HepG2 (cell line): Measurements from ENCODE around the gene NTF3. TPM values are rescaled to one million over a fixed set of nuclear protein-coding genes. Genes with fewer than 3 reads are reported as not detected.

Source experiments
- ATAC-seq: fragments of 200-7000 bp; cut with Tn5 transposase; 3 replicates; pipeline ENCODE4 v1.9.1; 2020; ENCODE audit warnings: mild to moderate bottlenecking, moderate library complexity
- BruUV-seq: library from RNA; stranded (reverse); fragments of 400-500 nt; replicated peaks from 2 replicates; lab custom pipeline; 2021; lab: Mats Ljungman, UMichigan
- CTCF ChIA-PET: fragments of 300-600 bp; formaldehyde crosslinking; extraction: SDS; loops from one replicate; lab custom pipeline; 2021; ENCODE audit warnings: low total read pairs, inconsistent platforms, low intra/inter-chr PET ratio; lab: Yijun Ruan, JAX
- POLR2A ChIA-PET: fragments of 350-600 bp; sonication (Branson Sonifier 250); formaldehyde crosslinking; loops from one replicate; lab custom pipeline; 2020; ENCODE audit warnings: antibody characterized with exemption, inconsistent platforms; lab: Yijun Ruan, JAX
- DNase-seq: peaks from one replicate; pipeline ENCODE4 v3.0.0-alpha.2; 2015; ENCODE audit warnings: low spot score
- FAIRE-seq: peaks from 3 replicates; lab custom pipeline; 2011; peaks lifted over from hg19 to GRCh38; lab: Jason Lieb, UNC
- H2AFZ ChIP-seq: one replicate; pipeline ENCODE4 v1.6.1; 2011; ENCODE audit warnings: low read length, inconsistent platforms
- H3K27ac ChIP-seq: fragments of 300-600 bp; 3 replicates; pipeline ENCODE4 v1.8.0; 2011; ENCODE audit warnings: mixed run types, mild to moderate bottlenecking, mixed read lengths, low read length, inconsistent platforms; ENCODE audit not compliant: insufficient read depth; ENCODE audit errors: extremely low read length
- H3K27me3 ChIP-seq, 2 experiments: fragments of 200-600 bp in 1 of 2; 2 replicates in 1 of 2; 3 replicates in 1 of 2; pipeline versions ENCODE4 v1.6.0 to v1.8.0; 2011; ENCODE audit warnings: low read length in 2 of 2, mild to moderate bottlenecking in 2 of 2, moderate library complexity in 2 of 2, inconsistent platforms in 1 of 2; ENCODE audit not compliant: insufficient read depth in 2 of 2, control insufficient read depth in 1 of 2
- H3K36me3 ChIP-seq, 2 experiments: fragments of 200-600 bp in 1 of 2; replicated peaks in 1 of 2; 2 replicates in 1 of 2; 3 replicates in 1 of 2; pipeline versions ENCODE4 v1.5.1 to v1.8.0; 2011; ENCODE audit warnings: low read length in 2 of 2, inconsistent platforms in 1 of 2; ENCODE audit not compliant: insufficient read depth in 2 of 2, control insufficient read depth in 1 of 2
- H3K4me1 ChIP-seq: 2 replicates; pipeline ENCODE4 v1.5.1; 2012; ENCODE audit warnings: low read length, inconsistent platforms; ENCODE audit not compliant: insufficient read depth
- H3K4me2 ChIP-seq: 2 replicates; pipeline ENCODE4 v1.6.0; 2011; ENCODE audit warnings: low read depth, low read length, inconsistent platforms
- H3K4me3 ChIP-seq, 3 experiments: fragments of 200-600 bp in 1 of 3; sonication (generic), shearing (Covaris generic) in 1 of 3; replicated peaks in 1 of 3; 2 replicates each; pipeline ENCODE4 v1.5.1; 2011 to 2016; ENCODE audit warnings: low read length in 3 of 3, inconsistent platforms in 2 of 3, low read depth in 2 of 3, mild to moderate bottlenecking in 2 of 3, control low read depth in 1 of 3, mixed read lengths in 1 of 3; ENCODE audit not compliant: insufficient read depth in 1 of 3
- H3K79me2 ChIP-seq: one replicate; pipeline ENCODE4 v1.6.1; 2011; ENCODE audit warnings: low read length, inconsistent platforms; ENCODE audit not compliant: insufficient read depth
- H3K9ac ChIP-seq: 2 replicates; pipeline ENCODE4 v1.6.0; 2011; ENCODE audit warnings: mild to moderate bottlenecking, low read depth, low read length, inconsistent platforms; ENCODE audit not compliant: insufficient read depth
- H3K9me3 ChIP-seq: 2 replicates; pipeline ENCODE4 v1.5.1; 2012; ENCODE audit warnings: mild to moderate bottlenecking, low read length
- H4K20me1 ChIP-seq: 2 replicates; pipeline ENCODE4 v1.6.0; 2011; ENCODE audit warnings: inconsistent platforms, mild to moderate bottlenecking, low read length, moderate library complexity; ENCODE audit not compliant: insufficient read depth
- BHLHE40 ChIP-seq: IDR thresholded peaks from 2 replicates; pipeline ENCODE4 v1.6.1; 2011; ENCODE audit warnings: low read length, improper control_type of control experiment
- CC2D1A ChIP-seq: sonication (generic); formaldehyde crosslinking; IDR thresholded peaks from 2 replicates; pipeline ENCODE4 v1.8.1; 2023; ENCODE audit warnings: mild to moderate bottlenecking, missing genetic modification reagents
- DNMT3B ChIP-seq: conservative IDR thresholded peaks from 2 replicates; pipeline ENCODE4 v1.6.1; 2016; ENCODE audit warnings: missing biosample characterization, control low read depth
- ETV5 ChIP-seq: IDR thresholded peaks from 2 replicates; pipeline ENCODE4 v1.6.1; 2018; ENCODE audit warnings: missing biosample characterization, missing genetic modification reagents, inconsistent platforms, borderline replicate concordance
- IKZF5 ChIP-seq: IDR thresholded peaks from 2 replicates; pipeline ENCODE4 v1.6.1; 2018; ENCODE audit warnings: missing genetic modification reagents, mild to moderate bottlenecking, missing compliant biosample characterization
- MTA1 ChIP-seq: sonication (generic); formaldehyde crosslinking; IDR thresholded peaks from 2 replicates; pipeline ENCODE4 v1.4.0; 2020; ENCODE audit warnings: missing genetic modification reagents, mild to moderate bottlenecking, borderline replicate concordance
- SAP130 ChIP-seq: IDR thresholded peaks from 2 replicates; pipeline ENCODE4 v1.6.1; 2016; ENCODE audit warnings: low read depth
- TBP ChIP-seq: sonication (generic); formaldehyde crosslinking; IDR thresholded peaks from 2 replicates; pipeline ENCODE4 v1.5.0; 2020; ENCODE audit warnings: missing genetic modification reagents
- ZFP90 ChIP-seq: sonication (generic); formaldehyde crosslinking; IDR thresholded peaks from 2 replicates; pipeline ENCODE4 v1.8.0; 2022; ENCODE audit warnings: missing genetic modification reagents, mild to moderate bottlenecking, inconsistent platforms, borderline replicate concordance
- ZNF343 ChIP-seq: sonication (generic); formaldehyde crosslinking; IDR thresholded peaks from 2 replicates; pipeline ENCODE4 v1.4.0; 2020; ENCODE audit warnings: mild to moderate bottlenecking, missing genetic modification reagents
- ZNF382 ChIP-seq: sonication (generic); formaldehyde crosslinking; IDR thresholded peaks from 2 replicates; pipeline ENCODE4 v1.5.0; 2020; ENCODE audit warnings: missing genetic modification reagents, mild to moderate bottlenecking, borderline replicate concordance
- ZNF432 ChIP-seq: sonication (generic); formaldehyde crosslinking; IDR thresholded peaks from 2 replicates; pipeline ENCODE4 v1.5.0; 2020; ENCODE audit warnings: missing genetic modification reagents, mild to moderate bottlenecking, borderline replicate concordance
- ZNF501 ChIP-seq: sonication (generic); formaldehyde crosslinking; IDR thresholded peaks from 2 replicates; pipeline ENCODE4 v1.5.1; 2020; ENCODE audit warnings: mild to moderate bottlenecking, moderate library complexity, missing genetic modification reagents
- ZNF580 ChIP-seq: IDR thresholded peaks from 2 replicates; pipeline ENCODE4 v1.6.1; 2016; ENCODE audit warnings: low read depth, borderline replicate concordance
- WGBS: methylation state at CpG from one replicate; pipeline ENCODE4 v1.1.6; 2017; ENCODE audit warnings: low lambda C conversion rate; 5-methylcytosine and 5-hydroxymethylcytosine counted together
- in situ Hi-C: cut with HindIII; loops from 2 replicates; pipeline ENCODE4 v1.10.0; 2017; ENCODE audit warnings: low pct_unique_long_range_greater_than_20kb; ENCODE audit not compliant: extremely low pct_ligation_motif_present
- intact Hi-C: fragments of 100-400 bp; cut with micrococcal nuclease; formaldehyde crosslinking; loops from one replicate; pipeline ENCODE4 v1.10.0; 2022; ENCODE audit not compliant: unreplicated experiment
- polyA plus RNA-seq, 8 experiments: library from polyadenylated mRNA; depleted of rRNA in 3 of 8; stranded (reverse) in 7 of 8; unstranded in 1 of 8; fragments of >200 nt; fragmentation: Illumina TruSeq in 4 of 8; extraction: Trizol in 4 of 8; gene quantifications; 2 replicates each; pipeline versions ENCODE4 v1.2.1 to v1.2.3, GENCODE V29; 2011 to 2016; ENCODE audit warnings: low read depth in 4 of 8, missing spikeins in 1 of 8, mixed read lengths in 1 of 8; ENCODE audit not compliant: insufficient read depth in 1 of 8
- total RNA-seq, 5 experiments: library from RNA; depleted of rRNA; stranded (reverse); fragments of >200 nt; fragmentation: Illumina TruSeq; extraction: Trizol; gene quantifications; 2 replicates each; pipeline ENCODE4 v1.2.3, GENCODE V29; 2016; ENCODE audit warnings: low read depth in 1 of 5
- TF ChIP-seq, protein P1 (sequence below): IDR thresholded peaks from 2 replicates; pipeline ENCODE4 v1.6.1; 2016; ENCODE audit warnings: low read depth, missing genetic modification reagents, missing compliant biosample characterization
- TF ChIP-seq, protein P2 (sequence below): sonication (generic); formaldehyde crosslinking; IDR thresholded peaks from 2 replicates; pipeline ENCODE4 v1.8.0; 2022; ENCODE audit warnings: mild to moderate bottlenecking, missing genetic modification reagents; ENCODE audit not compliant: insufficient replicate concordance

Gene NTF3
- total and polyA plus RNA-seq, 2 of the 13 experiments (the other 11 are each of a cell fraction or from before 2014, with no cell fraction given), result not detected

DNA sequence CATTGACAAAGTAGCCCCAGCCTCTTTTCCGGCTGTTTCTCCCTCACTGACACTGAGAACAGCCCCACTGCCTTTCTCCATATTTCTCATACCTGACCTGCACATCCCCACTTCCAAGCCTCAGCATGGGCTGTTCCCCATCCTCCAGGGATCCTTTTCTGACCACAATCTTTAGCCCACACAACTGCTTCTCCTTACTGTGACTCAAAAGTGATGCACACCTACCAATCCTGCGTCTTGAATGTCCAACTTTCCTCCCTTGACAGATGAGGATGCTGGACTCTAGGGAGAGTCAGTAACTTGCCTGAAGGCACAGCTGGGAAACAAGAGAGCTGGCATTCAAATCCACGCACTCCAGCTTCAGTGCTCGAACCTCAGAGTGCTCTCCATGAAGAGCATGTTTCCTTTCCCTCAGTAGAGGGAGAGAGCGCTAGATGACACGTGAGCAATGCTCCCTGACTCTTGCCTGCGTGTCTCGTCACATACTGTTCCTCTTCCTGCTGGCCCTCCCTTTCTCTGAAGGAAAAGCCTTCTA, 75.6 kb downstream of the NTF3 start (continued):
- TF ChIP-seq TBP (CRISPR knock-in tag), result no peak
- no peak for TF ChIP-seq CC2D1A
- no peak for TF ChIP-seq ETV5 (CRISPR knock-in tag)
- no peak for TF ChIP-seq BHLHE40

DNA sequence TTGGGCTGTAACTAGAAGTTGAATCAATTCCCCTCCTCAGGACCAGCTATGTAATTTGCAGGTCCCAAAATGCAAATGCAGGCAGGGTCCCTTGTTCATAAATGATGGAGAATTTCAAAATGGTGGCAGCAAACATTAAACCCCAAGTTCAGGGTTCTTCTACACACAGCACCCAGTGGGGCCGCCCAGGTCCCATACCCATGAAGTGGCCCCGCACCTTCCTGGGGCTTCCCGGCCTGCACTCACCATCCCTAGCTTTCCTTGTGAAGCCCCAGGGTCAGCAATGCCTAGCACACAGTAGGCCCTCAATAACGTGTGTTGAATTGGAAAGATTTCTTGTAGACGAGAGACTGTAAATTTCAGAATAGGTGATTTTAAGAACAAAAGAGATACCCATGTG, 76.0 kb downstream of the NTF3 start:
- in situ Hi-C loops, result no loop called here
- Histone ChIP-seq H4K20me1 (no peaks in the 10 kb centered on the region), H3K4me2 (no peak overlapping the region), H3K9me3 (no peaks in the 10 kb centered on the region), H3K27ac (no peak overlapping the region), H3K9ac (no peak overlapping the region), H3K27me3 (no peaks in the 10 kb centered on the region), H3K4me1 (no peaks in the 10 kb centered on the region), H3K36me3 (no peaks in the 10 kb centered on the region), H3K79me2 (no peaks in the 10 kb centered on the region), H2AFZ (no peak overlapping the region), H3K4me3 (no peak overlapping the region)
- FAIRE-seq, result no peak
- DNase-seq, result no peak
- BruUV-seq, result no TSS peak
- POLR2A ChIA-PET, result no interaction called here
- CTCF ChIA-PET, result no interaction called here
- intact Hi-C loops, result no loop called here
- WGBS, result 25% methylated on average over 2 of the region's 5 CpGs
- no peak for ATAC-seq
- TF ChIP-seq ZFP90 (CRISPR knock-in tag) (no peak), SAP130 (CRISPR knock-in tag) (no peak), ZNF580 (no peak), DNMT3B (no peak), ZNF432 (no peak), ZNF501 (CRISPR knock-in tag) (no peak), MTA1 (no peak), ZNF382 (CRISPR knock-in tag) (no peak), ZNF343 (no peak), IKZF5 (CRISPR knock-in tag) (no peak)
- TF ChIP-seq, protein P1, sequence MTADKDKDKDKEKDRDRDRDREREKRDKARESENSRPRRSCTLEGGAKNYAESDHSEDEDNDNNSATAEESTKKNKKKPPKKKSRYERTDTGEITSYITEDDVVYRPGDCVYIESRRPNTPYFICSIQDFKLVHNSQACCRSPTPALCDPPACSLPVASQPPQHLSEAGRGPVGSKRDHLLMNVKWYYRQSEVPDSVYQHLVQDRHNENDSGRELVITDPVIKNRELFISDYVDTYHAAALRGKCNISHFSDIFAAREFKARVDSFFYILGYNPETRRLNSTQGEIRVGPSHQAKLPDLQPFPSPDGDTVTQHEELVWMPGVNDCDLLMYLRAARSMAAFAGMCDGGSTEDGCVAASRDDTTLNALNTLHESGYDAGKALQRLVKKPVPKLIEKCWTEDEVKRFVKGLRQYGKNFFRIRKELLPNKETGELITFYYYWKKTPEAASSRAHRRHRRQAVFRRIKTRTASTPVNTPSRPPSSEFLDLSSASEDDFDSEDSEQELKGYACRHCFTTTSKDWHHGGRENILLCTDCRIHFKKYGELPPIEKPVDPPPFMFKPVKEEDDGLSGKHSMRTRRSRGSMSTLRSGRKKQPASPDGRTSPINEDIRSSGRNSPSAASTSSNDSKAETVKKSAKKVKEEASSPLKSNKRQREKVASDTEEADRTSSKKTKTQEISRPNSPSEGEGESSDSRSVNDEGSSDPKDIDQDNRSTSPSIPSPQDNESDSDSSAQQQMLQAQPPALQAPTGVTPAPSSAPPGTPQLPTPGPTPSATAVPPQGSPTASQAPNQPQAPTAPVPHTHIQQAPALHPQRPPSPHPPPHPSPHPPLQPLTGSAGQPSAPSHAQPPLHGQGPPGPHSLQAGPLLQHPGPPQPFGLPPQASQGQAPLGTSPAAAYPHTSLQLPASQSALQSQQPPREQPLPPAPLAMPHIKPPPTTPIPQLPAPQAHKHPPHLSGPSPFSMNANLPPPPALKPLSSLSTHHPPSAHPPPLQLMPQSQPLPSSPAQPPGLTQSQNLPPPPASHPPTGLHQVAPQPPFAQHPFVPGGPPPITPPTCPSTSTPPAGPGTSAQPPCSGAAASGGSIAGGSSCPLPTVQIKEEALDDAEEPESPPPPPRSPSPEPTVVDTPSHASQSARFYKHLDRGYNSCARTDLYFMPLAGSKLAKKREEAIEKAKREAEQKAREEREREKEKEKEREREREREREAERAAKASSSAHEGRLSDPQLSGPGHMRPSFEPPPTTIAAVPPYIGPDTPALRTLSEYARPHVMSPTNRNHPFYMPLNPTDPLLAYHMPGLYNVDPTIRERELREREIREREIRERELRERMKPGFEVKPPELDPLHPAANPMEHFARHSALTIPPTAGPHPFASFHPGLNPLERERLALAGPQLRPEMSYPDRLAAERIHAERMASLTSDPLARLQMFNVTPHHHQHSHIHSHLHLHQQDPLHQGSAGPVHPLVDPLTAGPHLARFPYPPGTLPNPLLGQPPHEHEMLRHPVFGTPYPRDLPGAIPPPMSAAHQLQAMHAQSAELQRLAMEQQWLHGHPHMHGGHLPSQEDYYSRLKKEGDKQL, result no peak
- TF ChIP-seq, protein P2, sequence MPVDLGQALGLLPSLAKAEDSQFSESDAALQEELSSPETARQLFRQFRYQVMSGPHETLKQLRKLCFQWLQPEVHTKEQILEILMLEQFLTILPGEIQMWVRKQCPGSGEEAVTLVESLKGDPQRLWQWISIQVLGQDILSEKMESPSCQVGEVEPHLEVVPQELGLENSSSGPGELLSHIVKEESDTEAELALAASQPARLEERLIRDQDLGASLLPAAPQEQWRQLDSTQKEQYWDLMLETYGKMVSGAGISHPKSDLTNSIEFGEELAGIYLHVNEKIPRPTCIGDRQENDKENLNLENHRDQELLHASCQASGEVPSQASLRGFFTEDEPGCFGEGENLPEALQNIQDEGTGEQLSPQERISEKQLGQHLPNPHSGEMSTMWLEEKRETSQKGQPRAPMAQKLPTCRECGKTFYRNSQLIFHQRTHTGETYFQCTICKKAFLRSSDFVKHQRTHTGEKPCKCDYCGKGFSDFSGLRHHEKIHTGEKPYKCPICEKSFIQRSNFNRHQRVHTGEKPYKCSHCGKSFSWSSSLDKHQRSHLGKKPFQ, result no peak
